K562 (cell line): Measurements from ENCODE around the gene PLPP4.

Experiments used
- CREM ChIP-seq: IDR thresholded peaks from 2 replicates; pipeline ENCODE4 v1.6.1; 2014; ENCODE audit warnings: antibody characterized with exemption, low read depth
- HMG20A ChIP-seq: fragments of 450-650 bp; formaldehyde crosslinking; conservative IDR thresholded peaks from 2 replicates; pipeline ENCODE4 v1.4.0; 2020; ENCODE audit warnings: mild to moderate bottlenecking, mixed read lengths
- KLF13 ChIP-seq: fragments of 450-650 bp; IDR thresholded peaks from 2 replicates; pipeline ENCODE4 v1.6.1; 2016; ENCODE audit warnings: missing genetic modification characterization, low read depth, mild to moderate bottlenecking, missing compliant biosample characterization, moderate library complexity, borderline replicate concordance
- MAZ ChIP-seq, 2 experiments: fragments of 450-650 bp in 1 of 2; sonication (generic) in 1 of 2; formaldehyde crosslinking; IDR thresholded peaks in 1 of 2; conservative IDR thresholded peaks in 1 of 2; 2 replicates each; pipeline versions ENCODE4 v1.4.0 to v1.5.0; 2020; ENCODE audit warnings: mild to moderate bottlenecking in 1 of 2, missing genetic modification reagents in 1 of 2
- PPARD ChIP-seq: fragments of 250-450 bp; sonication (Bioruptor Pico); IDR thresholded peaks from 2 replicates; pipeline ENCODE4 v1.8.0; 2022; ENCODE audit warnings: inconsistent platforms, mild to moderate bottlenecking, moderate library complexity
- SPI1 ChIP-seq: IDR thresholded peaks from 2 replicates; pipeline ENCODE4 v1.6.1; 2011; ENCODE audit warnings: low read depth, low read length, control low read depth, borderline replicate concordance
- XRCC5 ChIP-seq: fragments of 200-400 bp; formaldehyde crosslinking; IDR thresholded peaks from 2 replicates; pipeline ENCODE4 v1.6.1; 2017; ENCODE audit warnings: low read depth, mild to moderate bottlenecking, low read length
- ZNF133 ChIP-seq: fragments of 250-450 bp; sonication (Bioruptor Pico); IDR thresholded peaks from 2 replicates; pipeline ENCODE4 v1.4.0; 2020; ENCODE audit warnings: mild to moderate bottlenecking
- TF ChIP-seq, protein P1 (sequence below), 2 experiments: fragments of 450-650 bp in 1 of 2; IDR thresholded peaks; 2 replicates each; pipeline ENCODE4 v1.6.1; 2011 to 2017; ENCODE audit warnings: low read depth in 2 of 2, antibody characterized with exemption in 1 of 2, borderline replicate concordance in 1 of 2, low read length in 1 of 2, mild to moderate bottlenecking in 1 of 2, mixed read lengths in 1 of 2; ENCODE audit not compliant: control insufficient read depth in 1 of 2
- TF ChIP-seq, protein P2 (sequence below): fragments of 450-650 bp; IDR thresholded peaks from 2 replicates; pipeline ENCODE4 v1.7.1; 2018; ENCODE audit warnings: mild to moderate bottlenecking, low read depth; ENCODE audit not compliant: partially characterized antibody
- TF ChIP-seq, protein P3 (sequence below): fragments of 450-650 bp; conservative IDR thresholded peaks from 2 replicates; pipeline ENCODE4 v1.6.1; 2016; ENCODE audit warnings: missing genetic modification characterization, low read depth, mild to moderate bottlenecking, missing compliant biosample characterization, moderate library complexity

DNA sequence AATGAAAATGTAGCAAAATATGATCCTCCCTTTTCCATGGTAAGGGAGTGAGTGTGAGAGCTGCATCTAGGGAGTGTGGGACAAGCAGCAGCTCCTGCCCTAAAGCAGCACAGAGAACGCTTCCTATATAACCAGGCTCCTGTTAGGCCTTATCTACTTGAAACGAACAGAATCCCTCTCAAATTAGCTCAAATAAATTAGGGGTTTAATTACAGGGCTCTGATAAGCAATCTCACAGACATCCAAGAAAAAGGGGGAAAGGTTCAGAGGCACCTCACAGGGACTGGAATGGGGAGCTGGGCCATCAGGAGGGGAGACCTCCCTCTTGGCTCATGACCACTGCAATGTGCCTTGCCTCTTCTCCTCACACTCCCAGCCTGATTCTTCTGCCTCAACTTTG, 57.9 kb downstream of the PLPP4 start:
- TF ChIP-seq HMG20A (CRISPR knock-in tag) (no peak), ZNF133 (no peak), SPI1 (no peak), PPARD (no peak), CREM (no peak), XRCC5 (no peak), MAZ (CRISPR knock-in tag; conservative IDR thresholded peaks at IDR 0.05 in 1 of 2, IDR thresholded peaks at IDR 0.05 in 1 of 2) (no peak), KLF13 (no peak)
- TF ChIP-seq, protein P1, sequence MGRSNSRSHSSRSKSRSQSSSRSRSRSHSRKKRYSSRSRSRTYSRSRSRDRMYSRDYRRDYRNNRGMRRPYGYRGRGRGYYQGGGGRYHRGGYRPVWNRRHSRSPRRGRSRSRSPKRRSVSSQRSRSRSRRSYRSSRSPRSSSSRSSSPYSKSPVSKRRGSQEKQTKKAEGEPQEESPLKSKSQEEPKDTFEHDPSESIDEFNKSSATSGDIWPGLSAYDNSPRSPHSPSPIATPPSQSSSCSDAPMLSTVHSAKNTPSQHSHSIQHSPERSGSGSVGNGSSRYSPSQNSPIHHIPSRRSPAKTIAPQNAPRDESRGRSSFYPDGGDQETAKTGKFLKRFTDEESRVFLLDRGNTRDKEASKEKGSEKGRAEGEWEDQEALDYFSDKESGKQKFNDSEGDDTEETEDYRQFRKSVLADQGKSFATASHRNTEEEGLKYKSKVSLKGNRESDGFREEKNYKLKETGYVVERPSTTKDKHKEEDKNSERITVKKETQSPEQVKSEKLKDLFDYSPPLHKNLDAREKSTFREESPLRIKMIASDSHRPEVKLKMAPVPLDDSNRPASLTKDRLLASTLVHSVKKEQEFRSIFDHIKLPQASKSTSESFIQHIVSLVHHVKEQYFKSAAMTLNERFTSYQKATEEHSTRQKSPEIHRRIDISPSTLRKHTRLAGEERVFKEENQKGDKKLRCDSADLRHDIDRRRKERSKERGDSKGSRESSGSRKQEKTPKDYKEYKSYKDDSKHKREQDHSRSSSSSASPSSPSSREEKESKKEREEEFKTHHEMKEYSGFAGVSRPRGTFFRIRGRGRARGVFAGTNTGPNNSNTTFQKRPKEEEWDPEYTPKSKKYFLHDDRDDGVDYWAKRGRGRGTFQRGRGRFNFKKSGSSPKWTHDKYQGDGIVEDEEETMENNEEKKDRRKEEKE (IDR thresholded peaks at IDR 0.05; ENCODE audit: borderline replicate concordance in 1 of 2, control insufficient read depth in 1 of 2, low read depth in 2 of 2, low read length in 1 of 2), result no peak
- TF ChIP-seq, protein P2, sequence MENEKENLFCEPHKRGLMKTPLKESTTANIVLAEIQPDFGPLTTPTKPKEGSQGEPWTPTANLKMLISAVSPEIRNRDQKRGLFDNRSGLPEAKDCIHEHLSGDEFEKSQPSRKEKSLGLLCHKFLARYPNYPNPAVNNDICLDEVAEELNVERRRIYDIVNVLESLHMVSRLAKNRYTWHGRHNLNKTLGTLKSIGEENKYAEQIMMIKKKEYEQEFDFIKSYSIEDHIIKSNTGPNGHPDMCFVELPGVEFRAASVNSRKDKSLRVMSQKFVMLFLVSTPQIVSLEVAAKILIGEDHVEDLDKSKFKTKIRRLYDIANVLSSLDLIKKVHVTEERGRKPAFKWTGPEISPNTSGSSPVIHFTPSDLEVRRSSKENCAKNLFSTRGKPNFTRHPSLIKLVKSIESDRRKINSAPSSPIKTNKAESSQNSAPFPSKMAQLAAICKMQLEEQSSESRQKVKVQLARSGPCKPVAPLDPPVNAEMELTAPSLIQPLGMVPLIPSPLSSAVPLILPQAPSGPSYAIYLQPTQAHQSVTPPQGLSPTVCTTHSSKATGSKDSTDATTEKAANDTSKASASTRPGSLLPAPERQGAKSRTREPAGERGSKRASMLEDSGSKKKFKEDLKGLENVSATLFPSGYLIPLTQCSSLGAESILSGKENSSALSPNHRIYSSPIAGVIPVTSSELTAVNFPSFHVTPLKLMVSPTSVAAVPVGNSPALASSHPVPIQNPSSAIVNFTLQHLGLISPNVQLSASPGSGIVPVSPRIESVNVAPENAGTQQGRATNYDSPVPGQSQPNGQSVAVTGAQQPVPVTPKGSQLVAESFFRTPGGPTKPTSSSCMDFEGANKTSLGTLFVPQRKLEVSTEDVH, result no peak
- TF ChIP-seq, protein P3, sequence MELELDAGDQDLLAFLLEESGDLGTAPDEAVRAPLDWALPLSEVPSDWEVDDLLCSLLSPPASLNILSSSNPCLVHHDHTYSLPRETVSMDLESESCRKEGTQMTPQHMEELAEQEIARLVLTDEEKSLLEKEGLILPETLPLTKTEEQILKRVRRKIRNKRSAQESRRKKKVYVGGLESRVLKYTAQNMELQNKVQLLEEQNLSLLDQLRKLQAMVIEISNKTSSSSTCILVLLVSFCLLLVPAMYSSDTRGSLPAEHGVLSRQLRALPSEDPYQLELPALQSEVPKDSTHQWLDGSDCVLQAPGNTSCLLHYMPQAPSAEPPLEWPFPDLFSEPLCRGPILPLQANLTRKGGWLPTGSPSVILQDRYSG, result no peak
